Stimulated activated naive CD4-positive, alpha-beta T cell treated with Interleukin-2 at 50 U/mL for 16 hours (primary cell): ENCODE results near the gene CSNK1A1.
"Not testable (repeated sequence)": the region's sequence is repeated elsewhere in the genome, so short reads cannot be mapped to it uniquely, and the experiment has no call there.

Source experiments
- DNase-seq: peaks from one replicate; lab custom pipeline; 2025; lab: John Stamatoyannopoulos, UW

The CSNK1A1 gene

DNA sequence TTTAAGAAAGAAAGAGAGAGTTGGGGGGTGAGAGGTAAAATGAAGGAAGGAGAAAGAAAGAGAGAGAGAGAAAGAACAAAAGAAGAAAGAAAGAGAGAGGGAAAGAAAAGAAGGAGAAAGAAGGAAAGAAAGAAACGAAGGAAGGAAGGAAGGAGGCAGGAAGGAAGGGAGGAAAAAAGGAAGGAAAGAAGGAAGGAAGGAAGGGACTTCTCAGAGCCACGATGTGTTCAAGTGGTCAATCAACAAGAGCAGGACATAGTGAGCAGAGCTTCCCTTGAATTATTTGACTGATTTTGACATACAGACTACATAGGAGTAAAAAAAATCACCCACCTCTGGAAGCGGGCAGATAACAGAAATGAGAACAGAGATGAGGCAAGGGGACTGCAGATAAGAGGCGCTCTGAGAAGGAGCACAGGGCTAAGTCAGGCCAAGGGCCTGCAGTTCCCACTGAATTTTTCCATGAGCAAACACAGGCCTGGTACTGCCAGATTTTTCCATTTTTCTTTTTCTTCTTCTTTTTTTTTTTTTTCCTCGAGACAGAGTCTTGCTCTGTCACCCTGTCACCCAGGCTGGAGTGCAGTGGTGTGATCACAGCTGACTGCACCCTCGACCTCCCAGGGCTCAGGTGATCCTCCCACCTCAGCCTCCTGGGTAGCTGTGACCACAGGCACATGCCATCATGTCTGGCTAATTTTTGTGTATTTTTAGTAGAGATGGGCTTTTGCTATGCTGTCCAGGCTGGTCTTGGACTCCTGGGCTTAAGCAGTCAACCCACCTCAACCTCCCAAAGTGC is 94.4 kb downstream of the CSNK1A1 start:
- DNase-seq: no peak

DNA sequence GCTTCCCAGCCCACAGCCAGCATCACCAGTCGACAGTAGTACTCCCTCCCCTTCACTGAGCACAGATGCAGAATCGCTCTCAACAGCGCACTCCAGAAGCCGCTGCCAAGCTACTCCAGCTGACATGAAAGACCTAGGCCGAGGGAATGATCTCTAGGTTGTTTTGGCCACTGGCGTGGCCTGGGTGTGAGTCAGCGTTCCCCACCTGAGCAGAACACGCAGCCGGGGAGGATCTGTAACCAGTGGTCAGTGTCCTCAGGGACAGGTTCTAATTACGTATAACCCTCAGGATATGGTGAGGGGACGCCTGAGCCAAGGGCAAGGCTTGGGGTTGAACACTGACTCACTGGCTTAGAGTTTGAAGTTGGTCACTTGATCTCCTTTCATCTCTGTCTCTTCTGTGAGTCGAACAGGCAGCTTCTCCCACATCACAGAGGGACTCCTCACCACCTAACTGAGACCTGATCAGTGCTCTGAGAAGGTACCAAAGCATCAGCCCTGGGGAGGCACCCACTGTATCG is 95.3 kb downstream of the CSNK1A1 start:
- DNase-seq: no peak

DNA sequence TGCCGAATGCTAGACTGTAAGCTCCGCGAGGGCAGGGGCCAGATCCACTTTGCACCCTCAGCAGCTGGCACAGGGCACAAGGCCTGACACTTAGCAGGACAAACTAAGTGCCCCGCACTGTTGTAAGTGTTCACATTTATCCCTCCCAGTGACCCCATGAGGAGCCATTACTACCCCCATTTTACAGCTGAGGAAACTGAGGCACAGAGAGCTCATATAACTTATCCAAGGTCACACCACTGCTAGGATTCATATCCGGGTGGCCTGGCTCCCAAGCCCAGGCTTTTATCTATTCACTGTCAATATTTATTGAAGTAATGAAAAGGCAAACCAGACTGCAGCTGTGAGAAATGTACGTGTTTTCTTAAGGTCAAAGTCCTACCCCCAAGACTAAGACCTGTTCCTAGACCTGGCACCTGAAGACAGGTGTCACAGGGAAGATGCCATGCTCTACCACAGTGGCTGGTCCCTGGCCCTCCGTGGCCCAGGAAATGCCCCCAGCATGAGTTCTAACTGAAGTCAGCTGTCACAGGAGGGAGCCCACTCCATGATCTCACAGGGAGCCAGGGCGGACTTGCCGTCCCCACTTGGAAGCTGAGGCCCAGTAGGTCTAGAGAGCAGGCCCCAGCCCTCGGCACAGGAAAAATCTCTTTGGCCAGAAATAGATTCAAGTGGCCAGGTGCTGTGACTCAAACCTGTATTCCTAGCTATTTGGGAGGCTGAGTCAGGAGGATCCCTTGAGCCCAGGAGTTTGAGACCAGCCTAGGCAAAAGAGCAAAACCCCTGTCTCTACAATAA is 97.4 kb downstream of the CSNK1A1 start:
- no peak for DNase-seq

DNA sequence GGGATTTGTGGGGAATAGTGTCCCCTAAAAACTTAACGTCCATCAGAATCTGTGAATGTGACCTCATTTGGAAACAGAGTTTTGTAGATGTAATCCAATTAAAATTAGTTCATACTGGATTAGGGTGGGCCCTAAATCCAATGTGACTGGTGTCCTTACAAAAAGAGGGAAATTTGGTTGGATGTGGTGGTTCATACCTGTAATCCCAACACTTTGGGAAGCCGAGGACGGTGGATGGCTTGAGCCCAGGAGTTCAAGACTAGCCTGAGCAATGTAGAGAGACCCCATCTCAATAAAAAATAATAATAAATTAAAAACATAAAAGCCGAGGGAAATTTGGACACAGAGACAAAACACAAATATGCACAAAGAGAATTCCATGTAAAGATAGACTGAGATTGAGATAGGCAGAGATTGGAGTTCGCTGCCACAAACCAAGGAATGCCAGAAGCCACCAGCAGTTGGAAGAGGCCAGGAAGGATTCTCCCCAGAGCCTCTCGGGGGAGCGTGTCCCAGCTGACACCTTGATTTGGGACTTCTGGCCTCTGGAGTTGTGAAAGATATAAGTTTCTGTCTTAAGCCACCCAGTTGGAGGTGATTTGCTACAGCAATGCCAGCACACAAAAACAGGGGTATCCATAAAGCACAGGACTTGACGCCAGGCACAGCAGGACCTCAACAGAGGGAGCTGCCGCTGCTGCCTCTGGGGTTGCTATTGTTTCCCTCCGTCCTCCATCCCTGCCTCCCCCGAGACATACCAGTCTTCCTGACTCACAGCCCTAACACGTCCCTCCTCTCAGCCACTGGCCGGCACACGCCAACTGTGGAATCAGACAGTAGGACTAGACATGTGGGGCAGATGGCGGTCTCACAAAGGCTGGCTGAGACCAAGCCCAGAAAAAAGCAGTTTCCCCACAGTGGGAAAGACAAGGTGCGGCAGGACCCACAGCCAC is 98.3 kb downstream of the CSNK1A1 start:
- DNase-seq: no peak

DNA sequence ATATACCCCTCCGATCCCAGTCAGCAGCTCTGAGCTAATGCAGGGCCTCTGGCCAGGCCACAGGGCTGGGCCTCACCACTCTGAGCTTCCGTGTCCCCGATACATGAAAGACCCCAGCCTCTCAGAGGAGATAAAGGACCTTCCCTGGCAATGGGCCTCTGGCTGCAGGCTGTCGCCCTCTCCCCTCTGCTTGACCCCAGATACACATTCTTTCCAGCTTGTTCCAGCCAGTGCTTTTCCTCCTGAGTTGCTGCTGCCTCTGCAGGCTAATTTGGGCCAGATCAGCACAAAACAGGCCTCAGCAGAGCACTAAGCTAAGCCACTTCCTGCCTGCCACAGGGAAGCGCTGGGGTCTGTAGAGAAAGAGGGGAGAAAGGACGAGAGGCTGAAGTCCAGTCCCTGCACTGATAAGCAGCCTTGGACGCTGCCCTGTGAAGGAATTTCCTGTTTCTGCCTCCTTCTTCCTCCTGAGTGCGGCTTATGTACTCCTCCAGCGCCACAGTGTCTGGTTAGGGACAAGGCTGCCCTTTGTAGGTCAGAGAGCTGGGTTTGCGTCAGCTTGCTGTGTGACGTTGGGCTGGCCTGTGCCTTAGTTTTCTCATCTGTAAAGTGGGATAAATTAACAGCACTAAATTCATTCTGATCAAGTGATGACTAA is 99.1 kb downstream of the CSNK1A1 start:
- no peak for DNase-seq

DNA sequence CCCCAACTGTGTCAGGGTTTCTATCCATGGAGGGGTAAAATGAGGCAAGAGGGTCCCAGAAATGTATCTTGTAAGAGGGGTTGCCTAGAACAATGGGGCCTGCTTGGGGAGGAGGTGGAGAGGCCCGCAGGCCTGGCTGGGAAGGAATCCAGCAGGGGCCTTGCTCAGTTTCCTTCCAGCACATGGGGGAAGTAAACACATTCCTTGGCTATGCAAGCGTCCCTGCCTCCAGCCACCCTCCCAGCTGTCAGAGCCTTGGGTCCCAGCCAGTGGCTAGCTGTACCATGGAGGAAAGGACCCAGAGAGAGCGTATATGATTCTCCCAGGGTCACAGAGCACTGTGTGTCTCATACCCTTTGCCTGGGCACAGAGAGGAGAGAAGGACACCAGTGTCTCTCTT is 101.0 kb downstream of the CSNK1A1 start:
- no peak for DNase-seq

DNA sequence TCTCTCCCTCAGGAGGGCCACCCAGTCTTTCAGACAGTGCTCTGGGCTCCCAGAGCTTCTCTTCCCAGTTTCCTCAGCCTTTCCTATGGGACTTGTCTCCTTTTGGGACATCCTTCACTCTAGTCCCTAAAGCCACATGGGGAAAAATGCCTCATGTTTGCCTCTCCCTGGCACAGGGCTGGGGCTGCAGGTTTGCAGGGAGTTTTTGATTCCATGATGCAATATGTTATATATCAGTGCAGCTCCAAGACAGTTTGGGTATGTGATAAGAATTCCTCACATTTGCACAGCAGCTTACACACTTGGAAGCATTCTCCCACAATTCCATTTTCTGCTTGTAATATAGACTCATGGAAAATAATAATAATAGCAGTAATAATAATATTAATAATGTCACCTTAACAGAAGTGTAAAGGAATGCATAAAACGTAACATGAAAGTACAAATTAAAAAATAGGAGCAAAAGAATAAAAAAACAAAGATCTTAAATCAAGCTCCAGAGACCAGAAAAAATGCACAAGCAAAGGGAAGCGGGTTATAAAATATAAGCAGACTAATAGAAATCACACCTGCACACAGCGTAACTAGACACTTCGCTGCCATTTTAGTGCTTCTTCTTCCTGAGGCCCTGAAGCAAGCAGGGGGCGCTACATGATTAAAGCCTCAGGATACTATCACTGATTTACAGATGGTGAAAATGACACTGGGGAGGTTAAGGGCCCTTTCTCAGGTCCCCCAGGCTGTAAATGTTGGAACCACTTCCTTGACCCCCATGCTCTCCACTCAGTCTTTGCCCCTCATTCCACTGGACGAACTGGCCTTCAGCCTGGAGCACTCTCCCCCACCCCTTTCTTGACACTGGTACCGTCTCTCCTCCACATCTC is 102.2 kb downstream of the CSNK1A1 start:
- DNase-seq: no peak

DNA sequence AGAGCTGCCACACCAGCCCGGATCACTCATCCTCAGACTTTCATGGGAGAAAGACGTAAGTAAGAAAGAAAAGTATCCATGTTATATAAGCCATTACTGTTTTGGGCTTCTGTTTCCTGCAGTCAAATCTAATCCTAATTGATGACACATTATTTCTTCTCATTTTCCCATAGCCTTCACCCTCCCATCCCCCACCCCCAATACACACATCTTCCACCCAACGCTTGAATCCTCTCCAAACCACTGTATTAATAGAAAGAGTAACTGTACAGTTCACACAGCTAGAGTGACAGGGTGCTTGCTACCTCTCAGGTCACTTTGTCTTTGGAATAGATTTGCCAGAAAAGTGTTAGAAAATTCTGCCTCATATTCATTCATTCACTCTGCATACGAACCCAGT is 102.8 kb downstream of the CSNK1A1 start:
- DNase-seq: no peak

DNA sequence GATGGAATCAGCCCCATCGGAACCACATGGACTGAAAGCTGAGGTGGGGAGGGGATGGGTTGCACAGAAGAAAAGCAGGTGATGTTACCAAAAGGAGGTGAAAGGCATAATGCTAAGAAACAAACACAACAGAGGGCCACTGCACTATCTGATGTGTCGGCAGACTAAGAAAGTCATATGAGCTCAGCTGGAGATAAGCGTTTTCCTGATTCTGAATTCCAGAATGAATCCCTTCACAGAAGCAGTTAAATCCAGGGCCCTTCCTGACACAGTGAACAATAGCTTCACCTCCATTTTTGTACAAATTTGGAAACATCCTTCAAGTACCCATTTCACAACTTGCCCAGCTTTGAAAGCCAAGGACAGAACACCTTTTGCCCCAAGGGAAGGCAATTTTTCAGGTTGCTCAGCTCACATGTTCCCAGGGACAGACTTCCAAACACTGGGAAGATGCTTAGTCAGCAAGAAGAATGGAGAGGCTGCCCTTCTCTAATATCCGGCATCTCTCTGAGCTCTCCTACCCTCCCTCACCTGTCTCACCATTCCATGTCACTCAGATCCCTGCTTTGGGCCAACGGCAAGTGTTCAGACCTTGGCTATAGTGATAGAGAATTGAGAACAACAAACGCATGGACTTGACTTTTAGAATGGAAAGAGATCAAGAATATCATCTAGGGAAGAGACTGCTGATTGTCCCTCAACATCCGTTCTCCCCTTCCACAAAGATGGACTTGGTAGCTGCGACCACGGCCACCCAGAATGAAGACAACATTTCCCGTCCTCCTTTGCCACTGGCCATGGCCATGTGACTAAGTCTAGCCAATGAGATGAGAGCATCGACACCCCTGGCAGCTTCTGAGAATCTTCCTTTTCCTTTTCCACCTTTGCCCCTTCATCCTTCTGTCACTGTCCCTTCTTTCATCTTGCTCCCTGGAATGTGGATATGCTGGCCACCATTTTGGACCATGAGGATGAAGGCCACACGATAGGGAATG is 103.6 kb downstream of the CSNK1A1 start:
- no peak for DNase-seq

DNA sequence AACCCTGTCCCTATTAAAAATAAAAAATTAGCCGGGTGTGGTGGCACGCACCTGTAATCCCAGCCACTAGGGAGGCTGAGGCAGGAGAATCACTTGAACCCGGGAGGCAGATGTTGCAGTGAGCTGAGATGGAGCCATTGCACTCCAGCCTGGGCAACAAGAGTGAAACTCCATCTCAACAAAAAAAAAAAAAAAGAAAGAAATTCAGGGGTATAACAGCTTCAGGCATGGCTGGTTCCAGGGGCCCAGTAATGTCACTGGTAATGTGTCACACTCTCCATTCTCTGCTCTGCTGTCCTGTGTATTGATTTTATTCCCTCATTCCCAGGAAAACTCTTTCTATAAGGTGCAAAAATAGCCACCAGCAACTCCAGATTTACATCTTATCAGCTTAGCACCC is 104.4 kb downstream of the CSNK1A1 start:
- DNase-seq: not testable (repeated sequence)

DNA sequence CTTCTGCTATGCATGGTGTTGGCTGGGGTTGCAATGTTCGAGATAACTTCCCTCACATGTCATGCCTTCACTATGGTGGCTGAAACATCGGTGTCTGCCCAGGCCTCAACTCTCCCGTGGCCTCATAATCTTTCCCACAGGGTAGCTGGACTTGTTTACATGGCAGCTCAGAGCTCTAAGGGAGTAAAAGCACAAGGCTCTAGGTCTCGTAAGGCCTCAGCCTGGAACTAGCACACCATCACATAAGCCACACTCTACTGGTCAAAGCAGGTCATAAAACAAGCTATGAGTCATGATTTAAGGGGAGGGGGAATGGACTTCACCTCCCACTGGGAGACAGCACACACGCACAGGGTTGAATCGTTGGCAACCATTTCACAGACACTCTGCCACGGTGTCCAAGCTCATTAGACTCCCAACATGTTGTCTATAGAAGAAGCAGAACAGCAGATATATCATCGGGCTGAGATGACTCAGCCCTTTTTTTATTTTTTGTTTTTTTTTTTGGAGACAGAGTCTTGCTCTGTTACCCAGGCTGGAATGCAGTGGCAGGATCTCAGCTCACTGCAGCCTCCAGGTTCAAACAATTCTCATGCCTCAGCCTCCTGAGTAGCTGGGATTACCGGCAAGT is 105.4 kb downstream of the CSNK1A1 start:
- DNase-seq: no peak

DNA sequence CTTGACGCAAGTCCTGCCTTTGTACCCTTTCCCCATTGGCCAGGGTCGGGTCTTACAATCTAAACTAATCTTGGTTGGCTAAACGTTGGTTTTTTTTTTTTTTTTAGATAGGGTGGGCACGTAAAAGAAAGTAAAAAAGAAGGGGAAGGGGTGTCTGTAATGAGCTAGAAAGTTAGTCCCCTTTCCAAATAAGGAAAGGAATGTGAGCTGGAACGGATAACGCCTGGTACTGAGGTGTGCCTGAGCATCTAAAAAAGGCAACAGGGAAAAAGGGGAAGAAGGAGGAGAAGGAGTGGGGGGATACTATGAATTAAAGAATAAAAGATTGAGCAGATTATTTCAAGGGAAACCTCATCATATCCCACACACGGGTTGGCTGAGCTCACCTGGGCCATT is 105.9 kb downstream of the CSNK1A1 start:
- DNase-seq: no peak

DNA sequence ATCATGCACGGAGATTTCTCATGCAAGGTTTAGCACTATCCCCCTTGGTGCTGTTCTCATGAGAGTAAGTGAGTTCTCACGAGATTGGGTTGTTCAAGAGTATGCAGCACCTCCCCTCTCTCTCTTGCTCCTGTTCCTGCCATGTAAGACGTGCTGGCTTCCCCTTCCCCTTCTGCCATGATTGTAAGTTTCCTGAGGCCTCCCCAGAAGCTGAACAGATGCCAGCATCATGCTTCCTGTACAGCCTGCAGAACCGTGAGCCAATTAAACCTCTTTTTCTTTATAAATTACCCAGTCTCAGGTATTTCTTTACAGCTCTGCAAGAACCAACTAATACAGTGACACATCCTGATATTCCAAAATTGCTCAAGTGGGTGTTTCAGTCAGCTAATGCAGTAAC is 106.8 kb downstream of the CSNK1A1 start:
- DNase-seq: not testable (repeated sequence)

DNA sequence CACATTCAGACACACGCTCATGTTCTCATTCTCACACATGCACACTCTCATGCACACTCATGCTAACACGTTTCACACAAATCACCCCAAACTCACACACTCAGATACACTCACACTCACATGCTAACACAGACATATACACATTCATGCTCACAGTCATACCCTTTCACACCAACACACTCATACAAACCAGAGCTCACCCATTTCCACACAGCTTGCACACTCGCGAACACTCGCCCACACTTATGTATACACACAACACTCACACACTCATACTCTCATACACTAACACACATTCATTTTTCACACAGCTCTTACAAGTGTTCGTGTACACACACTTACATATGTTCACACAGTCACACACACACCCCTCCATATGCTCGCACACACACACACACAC is 108.0 kb downstream of the CSNK1A1 start:
- no peak for DNase-seq

DNA sequence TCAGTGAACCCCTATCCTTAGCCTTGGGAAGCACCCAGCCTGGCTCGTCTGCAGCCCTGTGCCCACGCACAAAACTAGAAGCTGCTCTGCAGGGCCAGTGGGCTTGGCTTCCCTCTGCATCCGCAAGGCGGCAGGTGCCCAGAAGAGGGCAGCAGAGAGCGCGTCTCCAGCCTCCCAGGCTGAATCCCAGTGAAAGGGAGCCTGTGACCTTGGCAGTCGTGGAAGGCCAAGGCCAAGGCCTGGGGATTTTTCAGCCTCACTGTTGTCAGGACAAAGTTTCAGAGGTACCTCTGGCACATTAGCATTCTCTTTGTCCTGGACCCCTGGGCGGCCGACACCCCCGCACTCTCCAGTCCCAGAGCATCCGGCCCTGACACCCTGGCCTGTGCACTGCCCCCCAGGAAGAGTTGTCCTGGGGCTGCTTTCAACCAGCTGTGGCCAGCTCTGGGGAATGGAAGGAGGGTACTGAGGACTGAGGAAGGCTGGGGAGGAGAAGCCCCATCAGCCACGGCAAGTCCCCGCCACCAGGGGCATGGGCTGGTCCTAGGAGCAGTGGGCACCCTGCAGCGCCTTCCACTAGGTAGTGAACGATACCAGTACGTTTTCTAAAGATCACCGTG is 108.6 kb downstream of the CSNK1A1 start:
- DNase-seq: peak; percentile 44
